HepG2 (cell line): ENCODE data around the gene AGRN. TPM values are rescaled to one million over a fixed set of nuclear protein-coding genes. Genes with fewer than 3 reads are reported as not detected.

Source experiments
- ATAD3A ChIP-seq: sonication (generic); formaldehyde crosslinking; IDR thresholded peaks from 2 replicates; pipeline ENCODE4 v1.4.0; 2020; ENCODE audit warnings: missing genetic modification reagents
- ATRX ChIP-seq: sonication (generic); formaldehyde crosslinking; IDR thresholded peaks from 2 replicates; pipeline ENCODE4 v1.4.0; 2020; ENCODE audit warnings: missing genetic modification reagents, borderline replicate concordance
- GATAD1 ChIP-seq: IDR thresholded peaks from 2 replicates; pipeline ENCODE4 v1.6.1; 2016; ENCODE audit warnings: missing genetic modification reagents, missing compliant biosample characterization
- MAF1 ChIP-seq: sonication (generic); formaldehyde crosslinking; IDR thresholded peaks from 2 replicates; pipeline ENCODE4 v1.5.0; 2020; ENCODE audit warnings: missing genetic modification reagents, borderline replicate concordance
- ONECUT2 ChIP-seq: sonication (generic); formaldehyde crosslinking; IDR thresholded peaks from 2 replicates; pipeline ENCODE4 v1.4.0; 2020; ENCODE audit warnings: missing genetic modification reagents
- RBAK ChIP-seq: sonication (generic); formaldehyde crosslinking; IDR thresholded peaks from 2 replicates; pipeline ENCODE4 v1.5.1; 2020; ENCODE audit warnings: mild to moderate bottlenecking, missing genetic modification reagents
- SMYD3 ChIP-seq: sonication (generic); formaldehyde crosslinking; IDR thresholded peaks from 2 replicates; pipeline ENCODE4 v1.8.1; 2023; ENCODE audit warnings: mild to moderate bottlenecking, missing genetic modification reagents
- SOX13 ChIP-seq, 3 experiments: fragments of 450-650 bp in 1 of 3; sonication (generic) in 1 of 3; formaldehyde crosslinking in 1 of 3; IDR thresholded peaks in 2 of 3; conservative IDR thresholded peaks in 1 of 3; 2 replicates each; pipeline versions ENCODE4 v1.5.0 to v1.6.1; 2016 to 2020; ENCODE audit warnings: antibody characterized with exemption in 1 of 3, mild to moderate bottlenecking in 1 of 3, missing compliant biosample characterization in 1 of 3, missing genetic modification reagents in 1 of 3, moderate library complexity in 1 of 3
- TRIM22 ChIP-seq: fragments of 450-650 bp; IDR thresholded peaks from 2 replicates; pipeline ENCODE4 v1.6.1; 2017
- ZIK1 ChIP-seq: sonication (generic); formaldehyde crosslinking; IDR thresholded peaks from 2 replicates; pipeline ENCODE4 v1.5.0; 2020; ENCODE audit warnings: mild to moderate bottlenecking, low read depth, missing genetic modification reagents, borderline replicate concordance
- ZKSCAN1 ChIP-seq: fragments of 150-350 bp; IDR thresholded peaks from 2 replicates; pipeline ENCODE4 v1.6.1; 2014; ENCODE audit warnings: low read length
- ZNF256 ChIP-seq: sonication (generic); formaldehyde crosslinking; conservative IDR thresholded peaks from 2 replicates; pipeline ENCODE4 v1.4.0; 2020; ENCODE audit warnings: missing genetic modification reagents
- ZNF468 ChIP-seq: sonication (generic); formaldehyde crosslinking; IDR thresholded peaks from 2 replicates; pipeline ENCODE4 v1.8.0; 2022; ENCODE audit warnings: mild to moderate bottlenecking, moderate library complexity, missing genetic modification reagents
- ZNF687 ChIP-seq: sonication (generic); formaldehyde crosslinking; IDR thresholded peaks from 2 replicates; pipeline ENCODE4 v1.5.1; 2020; ENCODE audit warnings: mild to moderate bottlenecking, missing genetic modification reagents, moderate library complexity
- ZSCAN25 ChIP-seq: sonication (generic); formaldehyde crosslinking; IDR thresholded peaks from 2 replicates; pipeline ENCODE4 v1.8.0; 2022; ENCODE audit warnings: mild to moderate bottlenecking, missing genetic modification reagents
- polyA plus RNA-seq, 8 experiments: library from polyadenylated mRNA; depleted of rRNA in 3 of 8; stranded (reverse) in 7 of 8; unstranded in 1 of 8; fragments of >200 nt; fragmentation: Illumina TruSeq in 4 of 8; extraction: Trizol in 4 of 8; gene quantifications; 2 replicates each; pipeline versions ENCODE4 v1.2.1 to v1.2.3, GENCODE V29; 2011 to 2016; ENCODE audit warnings: low read depth in 4 of 8, missing spikeins in 1 of 8, mixed read lengths in 1 of 8; ENCODE audit not compliant: insufficient read depth in 1 of 8
- total RNA-seq, 5 experiments: library from RNA; depleted of rRNA; stranded (reverse); fragments of >200 nt; fragmentation: Illumina TruSeq; extraction: Trizol; gene quantifications; 2 replicates each; pipeline ENCODE4 v1.2.3, GENCODE V29; 2016; ENCODE audit warnings: low read depth in 1 of 5
- TF ChIP-seq, protein P1 (sequence below): sonication (generic); formaldehyde crosslinking; IDR thresholded peaks from 2 replicates; pipeline ENCODE4 v1.8.1; 2023; ENCODE audit warnings: mild to moderate bottlenecking, moderate library complexity, missing genetic modification reagents
- TF ChIP-seq, protein P2 (sequence below): sonication (generic); formaldehyde crosslinking; IDR thresholded peaks from 2 replicates; pipeline ENCODE4 v1.9.0; 2021; ENCODE audit warnings: missing genetic modification reagents, mild to moderate bottlenecking, borderline replicate concordance
- TF ChIP-seq, protein P3 (sequence below): sonication (generic); formaldehyde crosslinking; IDR thresholded peaks from 2 replicates; pipeline ENCODE4 v1.4.0; 2020; ENCODE audit warnings: missing genetic modification reagents
- TF ChIP-seq, protein P4 (sequence below): sonication (generic); formaldehyde crosslinking; IDR thresholded peaks from 2 replicates; pipeline ENCODE4 v1.8.1; 2023; ENCODE audit warnings: missing genetic modification reagents, inconsistent platforms, borderline replicate concordance

Gene AGRN
- total and polyA plus RNA-seq, 2 of the 13 experiments (the other 11 are each of a cell fraction or from before 2014, with no cell fraction given) = 29.8 to 65.2 TPM

- TF ChIP-seq, protein P1, sequence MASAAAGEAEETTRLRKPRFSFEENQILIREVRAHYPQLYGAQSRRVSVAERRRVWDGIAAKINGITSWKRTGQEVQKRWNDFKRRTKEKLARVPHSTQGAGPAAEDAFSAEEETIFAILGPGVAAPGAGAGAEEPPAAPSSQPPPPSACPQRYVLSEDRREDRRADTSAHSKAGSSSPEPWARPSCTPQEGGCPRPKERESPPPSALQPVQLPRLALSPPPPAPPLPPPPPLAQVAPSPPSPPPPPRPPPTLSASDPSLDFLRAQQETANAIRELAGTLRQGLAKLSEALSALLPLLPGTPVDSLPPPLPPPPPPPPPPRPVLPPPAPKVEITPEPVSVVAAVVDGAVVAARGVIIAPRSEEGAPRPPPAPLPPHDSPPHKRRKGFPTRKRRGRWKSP (CRISPR knock-in tag) = peak; percentile 69
- TF ChIP-seq, protein P2, sequence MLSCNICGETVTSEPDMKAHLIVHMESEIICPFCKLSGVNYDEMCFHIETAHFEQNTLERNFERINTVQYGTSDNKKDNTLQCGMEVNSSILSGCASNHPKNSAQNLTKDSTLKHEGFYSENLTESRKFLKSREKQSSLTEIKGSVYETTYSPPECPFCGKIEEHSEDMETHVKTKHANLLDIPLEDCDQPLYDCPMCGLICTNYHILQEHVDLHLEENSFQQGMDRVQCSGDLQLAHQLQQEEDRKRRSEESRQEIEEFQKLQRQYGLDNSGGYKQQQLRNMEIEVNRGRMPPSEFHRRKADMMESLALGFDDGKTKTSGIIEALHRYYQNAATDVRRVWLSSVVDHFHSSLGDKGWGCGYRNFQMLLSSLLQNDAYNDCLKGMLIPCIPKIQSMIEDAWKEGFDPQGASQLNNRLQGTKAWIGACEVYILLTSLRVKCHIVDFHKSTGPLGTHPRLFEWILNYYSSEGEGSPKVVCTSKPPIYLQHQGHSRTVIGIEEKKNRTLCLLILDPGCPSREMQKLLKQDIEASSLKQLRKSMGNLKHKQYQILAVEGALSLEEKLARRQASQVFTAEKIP = no peak
- TF ChIP-seq ZIK1 (CRISPR knock-in tag) = peak; percentile 72; the same call in 1 of the 2 replicates
- no peak for TF ChIP-seq ZNF468
- no peak for TF ChIP-seq RBAK (CRISPR knock-in tag)
- no peak for TF ChIP-seq ATAD3A (CRISPR knock-in tag)
- TF ChIP-seq, protein P3, sequence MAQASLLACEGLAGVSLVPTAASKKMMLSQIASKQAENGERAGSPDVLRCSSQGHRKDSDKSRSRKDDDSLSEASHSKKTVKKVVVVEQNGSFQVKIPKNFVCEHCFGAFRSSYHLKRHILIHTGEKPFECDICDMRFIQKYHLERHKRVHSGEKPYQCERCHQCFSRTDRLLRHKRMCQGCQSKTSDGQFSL (CRISPR knock-in tag) = no peak
- TF ChIP-seq ZKSCAN1 = no peak
- TF ChIP-seq ZNF687 (CRISPR knock-in tag) = peak; percentile 96
- TF ChIP-seq SMYD3 = no peak
- 0 out of 2 replicates have a peak, but pooled peaks have one; percentile 35 for TF ChIP-seq MAF1
- no peak for TF ChIP-seq ATRX (CRISPR knock-in tag)
- TF ChIP-seq, protein P4, sequence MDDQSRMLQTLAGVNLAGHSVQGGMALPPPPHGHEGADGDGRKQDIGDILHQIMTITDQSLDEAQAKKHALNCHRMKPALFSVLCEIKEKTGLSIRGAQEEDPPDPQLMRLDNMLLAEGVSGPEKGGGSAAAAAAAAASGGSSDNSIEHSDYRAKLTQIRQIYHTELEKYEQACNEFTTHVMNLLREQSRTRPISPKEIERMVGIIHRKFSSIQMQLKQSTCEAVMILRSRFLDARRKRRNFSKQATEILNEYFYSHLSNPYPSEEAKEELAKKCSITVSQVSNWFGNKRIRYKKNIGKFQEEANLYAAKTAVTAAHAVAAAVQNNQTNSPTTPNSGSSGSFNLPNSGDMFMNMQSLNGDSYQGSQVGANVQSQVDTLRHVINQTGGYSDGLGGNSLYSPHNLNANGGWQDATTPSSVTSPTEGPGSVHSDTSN (CRISPR knock-in tag) = no peak; the same call in 1 of the 2 replicates
- TF ChIP-seq ZSCAN25 (CRISPR knock-in tag) = peak; percentile 45; the same call in 1 of the 2 replicates
- peak; percentile 56; the same call in 1 of the 2 replicates for TF ChIP-seq GATAD1 (CRISPR knock-in tag)
- no peak for TF ChIP-seq TRIM22
- TF ChIP-seq ZNF256 (CRISPR knock-in tag) = peak; percentile 47
- TF ChIP-seq ONECUT2 (CRISPR knock-in tag) = peak; percentile 36
- TF ChIP-seq SOX13 (IDR thresholded peaks at IDR 0.05) = no peak
- peak in 1 of 2 experiments; percentile 29; a peak in 1 of 4 replicates for TF ChIP-seq SOX13 (CRISPR knock-in tag; conservative IDR thresholded peaks at IDR 0.05 in 1 of 2, IDR thresholded peaks at IDR 0.05 in 1 of 2)
These were observed 19.4 kb upstream of the AGRN start (continued) for GRCh38 chr1:1000357-1001056.
